OCI-LY3 (cell line): ENCODE measurements around the gene WDR75.

ENCODE experiments used
- CTCF ChIP-seq: fragments of 200-600, 300-600 bp; sonication (generic); IDR thresholded peaks from 2 replicates; pipeline ENCODE4 v1.5.1; 2014; ENCODE audit warnings: antibody characterized with exemption, low read length, low read depth
- EZH2phosphoT487 ChIP-seq: fragments of 200-600 bp; shearing (Covaris generic); IDR thresholded peaks from 2 replicates; pipeline ENCODE4 v1.6.1; 2018; ENCODE audit warnings: antibody characterized with exemption, mixed run types, low read depth

GRCh38 chr2:189465478-189465877 is 24.2 kb downstream of the WDR75 start:
- TF ChIP-seq CTCF (no peak), EZH2phosphoT487 (no peak)
